Measurements from ENCODE around the gene DCST2.

DNA sequence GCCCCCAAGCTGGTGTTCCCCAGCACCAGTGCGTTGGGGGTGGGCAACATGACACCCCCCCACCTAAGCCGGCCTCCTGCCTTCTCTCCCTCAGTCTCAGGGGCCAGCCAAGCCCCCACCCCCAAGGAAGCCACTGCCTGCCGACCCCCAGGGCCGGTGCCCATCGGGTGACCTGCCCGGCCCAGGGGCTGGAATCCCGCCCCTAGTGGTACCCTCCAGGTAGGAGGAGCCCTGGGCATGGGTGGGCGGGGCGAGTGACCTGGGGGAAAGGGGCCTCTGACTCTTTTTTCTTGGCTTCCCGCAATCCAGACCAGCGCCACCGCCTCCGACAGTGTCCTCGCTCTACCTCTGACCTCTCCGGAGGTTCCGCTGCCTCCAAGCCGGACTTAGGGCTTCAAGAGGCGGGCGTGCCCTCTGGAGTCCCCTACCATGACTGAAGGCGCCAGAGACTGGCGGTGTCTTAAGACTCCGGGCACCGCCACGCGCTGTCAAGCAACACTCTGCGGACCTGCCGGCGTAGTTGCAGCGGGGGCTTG lies 28.6 kb upstream of the DCST2 start:
- TF ChIP-seq, protein P1, sequence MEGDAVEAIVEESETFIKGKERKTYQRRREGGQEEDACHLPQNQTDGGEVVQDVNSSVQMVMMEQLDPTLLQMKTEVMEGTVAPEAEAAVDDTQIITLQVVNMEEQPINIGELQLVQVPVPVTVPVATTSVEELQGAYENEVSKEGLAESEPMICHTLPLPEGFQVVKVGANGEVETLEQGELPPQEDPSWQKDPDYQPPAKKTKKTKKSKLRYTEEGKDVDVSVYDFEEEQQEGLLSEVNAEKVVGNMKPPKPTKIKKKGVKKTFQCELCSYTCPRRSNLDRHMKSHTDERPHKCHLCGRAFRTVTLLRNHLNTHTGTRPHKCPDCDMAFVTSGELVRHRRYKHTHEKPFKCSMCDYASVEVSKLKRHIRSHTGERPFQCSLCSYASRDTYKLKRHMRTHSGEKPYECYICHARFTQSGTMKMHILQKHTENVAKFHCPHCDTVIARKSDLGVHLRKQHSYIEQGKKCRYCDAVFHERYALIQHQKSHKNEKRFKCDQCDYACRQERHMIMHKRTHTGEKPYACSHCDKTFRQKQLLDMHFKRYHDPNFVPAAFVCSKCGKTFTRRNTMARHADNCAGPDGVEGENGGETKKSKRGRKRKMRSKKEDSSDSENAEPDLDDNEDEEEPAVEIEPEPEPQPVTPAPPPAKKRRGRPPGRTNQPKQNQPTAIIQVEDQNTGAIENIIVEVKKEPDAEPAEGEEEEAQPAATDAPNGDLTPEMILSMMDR (conservative IDR thresholded peaks at IDR 0.05; ENCODE audit: low read length): no peak
- no peak for TF ChIP-seq EZH2phosphoT487 (IDR thresholded peaks at IDR 0.05; ENCODE audit: borderline replicate concordance)
